Measurements from ENCODE around the gene PPP3CA. TPM values are rescaled to one million over a fixed set of nuclear protein-coding genes. Genes with fewer than 3 reads are reported as not detected.

PPP3CA gene
- total RNA-seq, 1 experiment from 2014 or later: 15.5 TPM

DNA sequence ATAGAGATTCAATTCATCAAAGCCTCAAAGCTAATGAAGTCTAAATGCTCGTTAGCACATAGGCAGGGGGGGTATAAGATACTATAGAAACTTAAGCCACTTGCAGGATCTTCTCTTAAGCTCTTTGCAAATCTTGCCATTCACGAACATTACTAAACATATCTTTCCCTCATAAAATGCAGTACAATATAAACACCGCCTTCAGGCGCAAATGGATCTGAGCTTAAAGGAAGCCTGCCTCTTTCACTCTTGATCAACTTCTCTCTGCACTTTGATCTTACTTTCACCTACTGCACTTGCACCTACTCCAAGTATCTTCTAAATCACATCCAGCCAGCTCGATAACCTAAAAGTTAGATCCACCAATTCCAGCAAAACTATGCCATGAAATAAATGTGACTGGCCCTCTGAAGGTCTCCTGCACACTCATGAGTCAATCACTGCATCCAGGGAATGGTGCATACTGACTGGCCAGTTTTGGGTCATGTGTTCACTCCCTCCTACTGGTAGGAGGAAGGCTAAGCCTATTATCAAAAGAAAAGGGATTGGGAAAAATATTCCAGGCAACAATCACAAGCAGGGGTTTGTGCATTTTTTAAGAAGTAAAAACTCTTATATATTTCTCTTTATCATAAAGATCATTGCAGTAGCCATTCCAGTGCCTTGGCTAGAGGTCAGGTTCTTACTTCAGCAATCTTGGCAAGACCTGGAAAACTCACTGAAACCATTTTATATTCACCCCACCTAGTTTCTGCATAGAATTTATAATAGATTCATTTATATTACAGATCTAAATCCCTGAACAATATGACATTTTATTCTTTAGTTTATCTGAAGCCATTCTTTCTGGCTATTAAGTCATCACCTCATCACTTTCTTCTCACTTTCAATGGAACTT is 222.0 kb downstream of the PPP3CA start:
- Histone ChIP-seq H3K9me3 (ENCODE audit: low read length) (no peaks in the 10 kb centered on the region), H3F3A (ENCODE audit: low read length, unreplicated experiment) (no peaks in the 10 kb centered on the region), H3K9ac (ENCODE audit: low read length) (no peak overlapping the region), H3K79me2 (ENCODE audit: low read length) (no peaks in the 10 kb centered on the region), H3K4me2 (ENCODE audit: low read length) (no peak overlapping the region), H3K36me3 (ENCODE audit: low read depth, low read length) (no peaks in the 10 kb centered on the region), H3K9me2 (replicated peaks; ENCODE audit: low read length) (no peaks in the 10 kb centered on the region), H2AFZ (ENCODE audit: low read length) (no peak overlapping the region), H3K27ac (ENCODE audit: low read length) (no peak overlapping the region), H4K20me1 (ENCODE audit: low read length) (no peaks in the 10 kb centered on the region), H3K4me3 (ENCODE audit: low read length) (no peak overlapping the region), H3K27me3 (ENCODE audit: low read length) (no peaks in the 10 kb centered on the region), H3K4me1 (ENCODE audit: insufficient read depth, low read length) (peaks cover 10% of the 10 kb centered on the region; the same call in 1 of the 2 replicates)
- no TSS peak for BruUV-seq (replicated peaks)
- ChIA-PET CTCF (no interaction called here), POLR2A (ENCODE audit: unreplicated experiment) (no interaction called here)
- DNase-seq: no peak
- intact Hi-C loops (cut with micrococcal nuclease): no loop called here
- TF ChIP-seq CTCF (conservative IDR thresholded peaks at IDR 0.05; ENCODE audit: low read depth, low read length): no peak
- no peak for TF ChIP-seq EZH2phosphoT487 (IDR thresholded peaks at IDR 0.05; ENCODE audit: borderline replicate concordance, low read length)
- no peak for TF ChIP-seq EZH2 (IDR thresholded peaks at IDR 0.05; ENCODE audit: low read length, unreplicated experiment)
- no peak for ATAC-seq

- Histone ChIP-seq H3K9me2 (replicated peaks; ENCODE audit: low read length) (no peaks in the 10 kb centered on the region), H3K27me3 (ENCODE audit: low read length) (no peaks in the 10 kb centered on the region), H2AFZ (ENCODE audit: low read length) (no peak overlapping the region), H3K9me3 (ENCODE audit: low read length) (no peaks in the 10 kb centered on the region), H3F3A (ENCODE audit: low read length, unreplicated experiment) (no peaks in the 10 kb centered on the region), H3K36me3 (ENCODE audit: low read depth, low read length) (no peaks in the 10 kb centered on the region), H3K4me1 (ENCODE audit: insufficient read depth, low read length) (peaks cover 10% of the 10 kb centered on the region; the same call in 1 of the 2 replicates), H3K79me2 (ENCODE audit: low read length) (no peaks in the 10 kb centered on the region), H3K4me2 (ENCODE audit: low read length) (no peak overlapping the region), H3K27ac (ENCODE audit: low read length) (peak overlapping the region; percentile 48; the same call in 1 of the 2 replicates), H4K20me1 (ENCODE audit: low read length) (no peaks in the 10 kb centered on the region), H3K4me3 (ENCODE audit: low read length) (no peak overlapping the region), H3K9ac (ENCODE audit: low read length) (no peak overlapping the region)
- TF ChIP-seq EZH2 (IDR thresholded peaks at IDR 0.05; ENCODE audit: low read length, unreplicated experiment) (no peak), EZH2phosphoT487 (IDR thresholded peaks at IDR 0.05; ENCODE audit: borderline replicate concordance, low read length) (no peak), CTCF (conservative IDR thresholded peaks at IDR 0.05; ENCODE audit: low read depth, low read length) (no peak)
- ATAC-seq: peak; percentile 35; the same call in 1 of the 2 replicates
- CTCF ChIA-PET: no interaction called here
- no TSS peak for BruUV-seq (replicated peaks)
- DNase-seq: peak; percentile 7
- POLR2A ChIA-PET (ENCODE audit: unreplicated experiment): no interaction called here
- intact Hi-C loops (cut with micrococcal nuclease): no loop called here
These were observed 224.1 kb downstream of the PPP3CA start for GRCh38 chr4:101123231-101123630.

GRCh38 chr4:101122019-101122418 is 225.3 kb downstream of the PPP3CA start:
- intact Hi-C loops (cut with micrococcal nuclease): no loop called here
- no peaks in the 10 kb centered on the region for H3K9me2 ChIP-seq (replicated peaks; ENCODE audit: low read length)
- H3K9ac ChIP-seq (ENCODE audit: low read length): no peak overlapping the region
- H3K9me3 ChIP-seq (ENCODE audit: low read length): no peaks in the 10 kb centered on the region
- BruUV-seq (replicated peaks): no TSS peak
- H3K27me3 ChIP-seq (ENCODE audit: low read length): no peaks in the 10 kb centered on the region
- no peak overlapping the region for H3K4me2 ChIP-seq (ENCODE audit: low read length)
- TF ChIP-seq EZH2phosphoT487 (IDR thresholded peaks at IDR 0.05; ENCODE audit: borderline replicate concordance, low read length) (no peak), EZH2 (IDR thresholded peaks at IDR 0.05; ENCODE audit: low read length, unreplicated experiment) (no peak), CTCF (conservative IDR thresholded peaks at IDR 0.05; ENCODE audit: low read depth, low read length) (no peak)
- no peaks in the 10 kb centered on the region for H3F3A ChIP-seq (ENCODE audit: low read length, unreplicated experiment)
- no peak overlapping the region for H2AFZ ChIP-seq (ENCODE audit: low read length)
- ChIA-PET CTCF (no interaction called here), POLR2A (ENCODE audit: unreplicated experiment) (no interaction called here)
- ATAC-seq (no peak), DNase-seq (no peak)
- H3K36me3 ChIP-seq (ENCODE audit: low read depth, low read length): no peaks in the 10 kb centered on the region
- H3K27ac ChIP-seq (ENCODE audit: low read length): no peak overlapping the region
- H3K4me3 ChIP-seq (ENCODE audit: low read length): no peak overlapping the region
- H4K20me1 ChIP-seq (ENCODE audit: low read length): no peaks in the 10 kb centered on the region
- no peaks in the 10 kb centered on the region for H3K79me2 ChIP-seq (ENCODE audit: low read length)
- H3K4me1 ChIP-seq (ENCODE audit: insufficient read depth, low read length): peaks cover 4% of the 10 kb centered on the region; the same call in 1 of the 2 replicates
